HG03280 (cell line): Measurements from ENCODE around the gene SUSD4.

Experiments used
- ATAC-seq: cut with Tn5 transposase; IDR thresholded peaks from one replicate; pipeline ENCODE4 v1.9.1; 2021; ENCODE audit warnings: mild to moderate bottlenecking, moderate library complexity; ENCODE audit not compliant: unreplicated experiment

Gene SUSD4

DNA sequence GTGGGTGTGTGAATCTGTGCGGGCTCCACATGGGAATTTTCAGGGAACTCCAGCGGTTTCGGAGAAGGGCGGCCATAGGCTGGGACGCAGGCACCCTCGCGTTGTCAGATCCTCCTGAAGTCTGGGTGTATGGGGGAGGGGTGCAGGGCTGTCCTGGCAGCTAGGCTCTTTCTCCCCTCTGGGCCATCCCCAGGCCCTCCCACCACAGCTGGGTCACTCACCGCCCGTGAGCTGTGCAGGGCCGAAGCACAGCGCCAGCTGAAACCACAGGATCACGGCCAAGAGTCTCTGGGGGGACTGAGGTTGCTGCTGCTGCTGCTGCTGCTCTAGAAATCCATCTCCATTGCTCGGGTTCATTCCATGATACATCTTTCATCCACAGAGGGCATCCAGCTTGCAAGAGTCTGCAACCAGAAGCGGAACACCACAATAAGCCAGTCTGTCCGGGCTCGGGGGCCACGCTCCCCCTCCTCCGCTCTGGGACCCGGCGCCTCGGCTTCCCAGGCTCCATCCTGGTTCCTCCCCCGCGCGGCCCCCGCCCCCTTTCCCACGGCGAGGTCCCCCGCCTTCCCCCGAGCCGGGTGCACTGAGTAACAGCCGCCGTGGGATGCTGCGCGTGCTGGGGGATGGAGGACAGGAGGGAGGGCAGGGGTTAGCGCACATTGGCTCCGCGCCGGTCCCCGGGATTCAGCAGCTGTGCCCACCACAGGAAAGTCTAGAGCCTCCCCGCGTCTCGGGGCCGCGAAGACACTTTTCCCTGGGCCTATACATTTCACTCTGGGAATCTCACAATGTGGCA lies 720 bp downstream of the SUSD4 start:
- ATAC-seq: no peak

- ATAC-seq: no peak
Measured at GRCh38 chr1:223358826-223359225, 5.2 kb downstream of the SUSD4 start.

DNA sequence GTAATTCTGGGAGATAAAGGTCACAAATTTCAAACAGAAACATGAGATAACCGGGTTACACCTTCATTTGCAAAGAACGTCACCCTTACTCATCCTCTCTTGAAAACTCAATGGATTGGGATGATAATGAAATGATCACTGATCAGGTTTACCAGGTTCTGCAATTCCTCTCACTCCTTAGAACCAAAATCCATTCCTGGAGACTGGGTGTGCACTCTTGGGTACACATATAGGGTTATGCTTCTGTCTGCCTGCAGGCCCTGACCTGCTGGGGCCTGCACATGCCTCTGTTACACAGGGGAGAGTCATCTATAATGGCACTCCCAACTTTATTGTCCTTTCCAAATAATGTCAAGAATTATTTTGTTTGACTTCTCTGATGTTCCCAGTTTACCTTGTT lies 8.3 kb downstream of the SUSD4 start:
- ATAC-seq: no peak

DNA sequence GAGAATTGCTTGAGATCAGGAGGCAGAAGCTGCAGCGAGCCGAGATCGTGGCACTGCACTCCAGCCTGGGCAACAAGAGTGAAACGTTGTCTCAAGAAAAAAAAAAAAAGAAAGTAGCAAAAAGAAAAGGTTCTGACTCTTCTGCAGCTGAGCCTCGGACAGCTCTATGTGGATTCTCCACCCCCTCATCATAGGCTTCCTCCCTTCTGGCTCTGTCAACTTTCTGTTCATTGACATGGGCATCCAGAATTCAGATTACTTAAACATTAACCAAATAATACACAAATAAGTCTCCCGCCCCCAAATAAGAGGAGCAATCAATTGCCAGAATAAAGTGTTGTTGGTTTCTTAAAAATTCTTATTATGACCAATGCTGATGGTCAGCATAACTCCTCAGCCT lies 10.0 kb downstream of the SUSD4 start:
- no peak for ATAC-seq

DNA sequence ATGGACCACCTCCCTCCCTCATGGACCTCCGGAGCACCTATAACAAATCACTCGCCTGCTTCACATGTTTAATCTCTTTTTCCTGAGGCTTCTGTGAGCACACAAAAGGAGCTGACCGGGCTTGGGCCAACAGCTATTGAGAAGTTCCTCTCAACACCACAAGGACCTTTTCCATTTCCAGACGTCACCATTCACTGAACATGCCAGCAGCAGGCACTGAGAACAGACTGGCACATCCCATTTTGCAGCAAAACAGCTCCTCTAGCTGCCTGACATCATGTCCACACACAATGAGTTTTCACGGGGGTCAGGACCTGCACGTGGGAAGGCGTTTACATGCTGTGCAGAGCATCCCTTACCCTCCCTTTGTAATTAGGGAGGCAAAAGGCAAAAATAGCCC lies 11.0 kb downstream of the SUSD4 start:
- ATAC-seq: no peak

- ATAC-seq: no peak
Measured at GRCh38 chr1:223350361-223350908, 13.5 kb downstream of the SUSD4 start.

- ATAC-seq: no peak
Measured at GRCh38 chr1:223349241-223349640, 14.7 kb downstream of the SUSD4 start.

- ATAC-seq: no peak
Measured at GRCh38 chr1:223348439-223348838, 15.5 kb downstream of the SUSD4 start.

DNA sequence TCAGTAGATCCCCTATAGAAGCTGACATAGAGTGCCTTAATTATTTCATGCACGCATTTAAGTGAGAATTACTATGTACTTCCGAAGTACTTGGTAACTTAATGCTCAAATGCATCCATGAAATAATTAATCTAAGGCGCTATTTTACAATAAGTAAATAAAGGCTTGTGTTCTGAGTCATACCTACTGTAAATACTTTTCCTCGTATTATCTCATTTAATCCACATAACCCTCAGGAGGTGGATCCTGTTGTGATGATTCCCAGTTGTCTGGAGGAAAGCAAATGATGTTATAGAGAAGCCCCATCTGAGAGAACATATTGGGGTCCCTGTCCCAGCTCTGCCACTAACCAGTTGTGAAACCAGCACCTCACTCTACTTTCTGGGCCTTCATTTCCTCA lies 16.4 kb downstream of the SUSD4 start:
- no peak for ATAC-seq

- no peak for ATAC-seq
Measured at GRCh38 chr1:223346311-223346710, 17.7 kb downstream of the SUSD4 start.

- no peak for ATAC-seq
Measured at GRCh38 chr1:223345720-223346119, 18.3 kb downstream of the SUSD4 start.

DNA sequence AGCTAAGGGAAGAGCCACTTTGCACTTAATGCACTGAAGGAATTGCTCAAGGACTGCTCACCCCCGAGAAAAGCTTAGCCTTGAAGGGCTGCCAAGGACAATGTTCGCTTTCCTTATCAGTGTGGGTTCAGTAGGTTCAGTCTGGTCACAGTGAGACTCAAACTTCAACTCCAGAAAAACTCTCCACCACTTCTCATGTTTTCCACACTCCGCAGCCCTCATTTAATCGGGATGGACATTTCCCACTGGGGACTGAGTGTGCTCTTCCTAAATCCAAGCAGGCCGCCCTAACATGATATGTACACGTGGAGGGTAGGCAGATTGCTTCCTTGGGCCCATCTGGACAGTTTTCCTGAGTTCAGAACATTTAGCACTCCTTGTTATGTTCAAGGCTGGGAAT lies 19.5 kb downstream of the SUSD4 start:
- no peak for ATAC-seq

GRCh38 chr1:223343692-223344091 lies 20.3 kb downstream of the SUSD4 start:
- ATAC-seq: no peak

DNA sequence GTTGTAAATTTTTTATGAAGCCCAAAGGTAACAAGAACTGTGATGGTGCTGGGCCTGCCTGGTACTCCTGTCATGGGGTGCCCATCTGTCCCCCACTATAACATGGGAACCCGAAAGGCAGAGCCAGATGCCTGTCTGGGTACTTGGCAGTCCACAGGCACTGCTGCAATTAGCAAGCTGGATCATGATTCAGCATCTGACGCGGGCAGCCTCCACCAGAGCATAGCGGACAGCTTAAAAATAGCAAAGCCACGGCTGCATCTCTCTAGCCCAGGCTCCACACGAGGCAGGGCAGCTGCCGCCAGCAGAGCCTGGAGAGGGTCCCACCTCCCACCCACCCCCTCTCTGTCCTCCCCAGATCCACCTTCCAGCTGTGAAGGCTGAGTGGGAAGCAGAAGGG lies 22.9 kb downstream of the SUSD4 start:
- ATAC-seq: no peak

DNA sequence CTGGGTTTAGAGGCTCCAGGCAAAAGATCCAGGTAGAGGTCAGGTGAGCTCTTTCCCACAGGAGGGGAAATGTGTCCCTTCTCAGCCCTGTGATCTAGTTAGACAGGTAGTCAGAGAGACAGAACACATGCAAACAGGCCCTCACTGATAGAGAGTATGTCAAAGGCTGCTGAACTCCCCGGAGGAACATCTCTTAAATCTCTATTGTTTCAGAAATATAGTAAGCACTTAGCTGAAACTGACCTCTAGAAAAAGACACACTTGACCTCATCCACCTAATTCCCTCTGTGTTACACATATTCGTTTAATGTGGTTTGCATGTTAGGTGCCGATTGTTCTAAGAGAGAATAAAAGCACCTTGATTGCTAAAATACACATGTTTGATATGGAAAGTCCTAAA lies 23.3 kb downstream of the SUSD4 start:
- ATAC-seq: no peak

GRCh38 chr1:223339861-223340260 lies 24.1 kb downstream of the SUSD4 start:
- no peak for ATAC-seq

DNA sequence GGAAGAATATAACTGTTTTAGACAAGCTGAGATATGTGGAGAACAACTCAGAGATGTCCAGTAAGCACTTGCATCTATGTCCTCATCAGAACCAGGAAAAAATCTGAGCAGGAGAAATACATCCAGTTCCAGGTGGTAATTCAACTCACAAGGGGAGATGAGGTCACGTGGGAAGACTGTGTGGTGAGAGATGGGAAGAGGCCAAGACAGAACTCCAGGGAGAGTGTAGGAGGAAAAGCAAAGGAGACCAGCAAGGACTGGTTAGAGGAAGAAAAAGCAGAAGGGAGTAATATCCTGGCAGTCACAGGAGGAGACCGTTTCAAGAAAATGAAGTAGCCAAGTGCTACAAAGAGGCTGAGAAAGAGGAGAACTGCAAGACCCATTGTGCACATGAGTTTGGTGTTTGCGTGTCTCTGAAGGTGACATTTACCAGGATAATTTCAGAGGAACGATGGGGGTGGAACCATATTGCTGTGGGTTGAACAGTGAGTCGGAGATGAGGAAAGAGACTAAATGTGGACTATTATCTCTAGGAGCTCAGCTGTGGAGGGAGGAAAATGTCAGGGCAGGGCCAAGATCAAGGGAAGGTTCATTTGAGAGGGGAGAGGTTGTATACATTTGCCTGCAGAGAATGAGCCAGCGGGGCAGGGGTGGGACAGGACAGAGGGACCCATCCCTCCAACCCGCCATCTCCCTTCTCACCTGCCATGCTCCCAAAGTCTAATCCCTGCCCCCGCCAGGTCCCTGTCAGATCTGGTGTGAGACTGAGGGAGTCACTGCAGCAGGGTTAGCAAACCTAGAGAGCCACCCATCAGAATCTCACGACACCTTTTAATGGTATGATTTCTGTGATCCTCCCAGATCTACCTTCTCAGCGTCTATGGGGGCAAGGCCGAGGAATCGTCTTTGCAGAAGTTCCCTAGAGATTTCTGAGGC lies 24.9 kb downstream of the SUSD4 start:
- ATAC-seq: no peak

GRCh38 chr1:223337174-223337869 lies 26.7 kb downstream of the SUSD4 start:
- ATAC-seq: no peak

- no peak for ATAC-seq
Measured at GRCh38 chr1:223334156-223334555, 29.8 kb downstream of the SUSD4 start.

DNA sequence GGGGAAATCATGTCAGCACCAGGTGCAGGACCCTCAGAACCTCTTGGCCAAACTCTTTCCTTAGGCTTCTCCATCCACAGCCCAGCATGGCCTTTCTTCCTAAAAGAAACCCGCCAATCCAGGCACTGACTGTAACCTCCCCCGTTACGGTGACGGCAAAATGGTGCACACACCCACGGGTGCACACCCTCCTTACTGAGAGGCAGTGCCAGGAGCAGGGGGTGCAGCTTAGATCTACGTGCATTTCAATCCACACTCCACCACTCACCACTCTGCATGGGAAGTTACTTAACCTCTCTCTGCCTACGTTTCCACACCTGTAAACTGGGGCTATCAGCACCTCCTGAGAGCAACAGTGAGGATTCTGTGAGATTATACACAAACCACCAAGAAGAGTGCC lies 31.0 kb downstream of the SUSD4 start:
- ATAC-seq: no peak

DNA sequence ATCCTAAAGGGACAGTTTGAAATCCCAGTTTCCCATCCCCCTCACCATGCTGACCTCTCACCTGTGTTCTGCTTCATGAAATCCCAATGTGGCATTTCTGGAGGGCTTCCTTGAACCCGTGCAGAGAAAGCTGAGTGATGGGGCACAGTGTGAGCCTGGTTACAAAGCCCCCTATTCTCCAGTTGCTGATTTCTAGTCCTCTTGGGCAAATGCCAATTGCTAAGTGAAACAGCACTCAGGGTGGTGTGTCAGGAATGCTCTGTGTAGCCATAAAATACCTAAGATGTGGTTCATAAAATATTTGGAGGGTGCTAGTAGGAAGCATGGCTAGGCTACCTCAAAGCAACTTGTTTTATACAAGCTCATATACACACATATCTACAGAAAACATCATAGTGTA lies 32.0 kb downstream of the SUSD4 start:
- ATAC-seq: no peak
